Testis (tissue), 3 donors: Measurements from ENCODE around the gene CUL5. TPM values are rescaled to one million over a fixed set of nuclear protein-coding genes. Genes with fewer than 3 reads are reported as not detected.
"Not testable (repeated sequence)": the region's sequence is repeated elsewhere in the genome, so short reads cannot be mapped to it uniquely, and the experiment has no call there.

ENCODE experiments used
- DNase-seq: peaks from one replicate; pipeline ENCODE4 v3.0.0-alpha.2; 2019
- H3K27ac ChIP-seq, 2 donors: fragments of 200-600 bp; sonication (generic); one replicate each; pipeline ENCODE4 v1.5.1; 2019
- H3K27me3 ChIP-seq: fragments of 200-600 bp; sonication (generic); one replicate; pipeline ENCODE4 v1.5.1; 2019
- H3K36me3 ChIP-seq: fragments of 200-600 bp; sonication (generic); one replicate; pipeline ENCODE4 v1.5.1; 2017; ENCODE audit warnings: low read depth; ENCODE audit errors: missing control alignments
- H3K4me1 ChIP-seq: fragments of 200-600 bp; sonication (generic); one replicate; pipeline ENCODE4 v1.5.1; 2019
- H3K4me3 ChIP-seq, 2 donors: fragments of 200-600 bp; sonication (generic); one replicate each; pipeline ENCODE4 v1.5.1; 2017 to 2019
- H3K9me3 ChIP-seq: fragments of 200-600 bp; sonication (generic); one replicate; pipeline ENCODE4 v1.5.1; 2017
- CTCF ChIP-seq, 3 experiments: fragments of 450-650 bp in 2 of 3; fragments of 200-600 bp in 1 of 3; sonication (generic) in 1 of 3; IDR thresholded peaks; one replicate each; pipeline ENCODE4 v1.5.1; 2016 to 2019; ENCODE audit warnings: antibody characterized with exemption in 3 of 3, mild to moderate bottlenecking in 2 of 3, moderate library complexity in 1 of 3
- POLR2A ChIP-seq: fragments of 450-650 bp; IDR thresholded peaks from one replicate; pipeline ENCODE4 v1.6.1; 2017; ENCODE audit warnings: antibody characterized with exemption, mild to moderate bottlenecking, moderate library complexity
- WGBS, 2 donors: methylation state at CpG; one replicate each; pipeline ENCODE4 v1.1.5; 2018; 5-methylcytosine and 5-hydroxymethylcytosine counted together
- intact Hi-C: fragments of 100-400 bp; cut with DNase I; formaldehyde crosslinking; loops from one replicate; pipeline ENCODE4 v1.15.1; 2023; ENCODE audit warnings: low total_unique reads
- polyA plus RNA-seq: library from polyadenylated mRNA; stranded (reverse); fragments of 350-450 nt; fragmentation: Illumina TruSeq; extraction: RNeasy Lipid Tissue Mini Kit (QIAGEN cat#74804); gene quantifications from one replicate; pipeline ENCODE4 v1.2.3, GENCODE V29; 2014; ENCODE audit warnings: low read depth, low replicate concordance; ENCODE audit not compliant: insufficient read depth
- total RNA-seq, 2 donors: library from RNA; depleted of rRNA; stranded (reverse); fragments of >200 nt; gene quantifications; one replicate each; pipeline ENCODE4 v1.2.3, GENCODE V29; 2016

Gene CUL5
- total and polyA plus RNA-seq, 3 donors from 2014 or later: 9.5 to 34.6 (median 31.2) TPM

GRCh38 chr11:108016647-108017046 lies 7.9 kb downstream of the CUL5 start:
- no peak overlapping the region for H3K4me3 ChIP-seq
- intact Hi-C loops: no loop called here
- TF ChIP-seq CTCF (IDR thresholded peaks at IDR 0.05): no peak
- H3K27me3 ChIP-seq: no peaks in the 10 kb centered on the region
- no peaks in the 10 kb centered on the region for H3K9me3 ChIP-seq
- no peak for DNase-seq
- H3K4me1 ChIP-seq: peaks cover under 1% of the 10 kb centered on the region
- no peaks in the 10 kb centered on the region for H3K36me3 ChIP-seq
- H3K27ac ChIP-seq: no peak overlapping the region

DNA sequence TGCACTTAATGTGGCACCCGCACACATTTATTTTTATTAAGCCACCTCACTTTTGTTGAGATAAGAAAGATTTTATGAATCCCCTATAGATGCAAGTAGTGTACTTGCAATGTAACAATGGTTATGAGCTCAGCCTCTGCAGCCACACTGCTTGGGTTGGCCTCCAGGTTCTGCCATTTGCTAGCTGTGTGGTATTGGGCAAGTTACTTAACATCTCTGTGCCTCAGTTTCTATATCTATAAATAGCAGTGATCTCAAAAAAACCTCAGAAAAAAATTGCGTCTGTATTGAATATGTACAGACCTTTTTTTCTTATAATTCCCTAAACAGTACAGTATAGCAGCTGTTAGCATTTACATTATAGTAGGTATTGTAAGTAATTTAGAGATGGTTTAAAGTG lies 10.0 kb downstream of the CUL5 start:
- intact Hi-C loops: no loop called here
- Histone ChIP-seq H3K9me3 (no peaks in the 10 kb centered on the region), H3K4me3 (no peak overlapping the region), H3K27ac (no peak overlapping the region), H3K36me3 (no peaks in the 10 kb centered on the region), H3K4me1 (no peaks in the 10 kb centered on the region), H3K27me3 (no peaks in the 10 kb centered on the region)
- TF ChIP-seq CTCF (IDR thresholded peaks at IDR 0.05): no peak
- no peak for TF ChIP-seq POLR2A
- WGBS, 2 donors: 88 to 92% methylated on average over 2 of the region's 2 CpGs
- DNase-seq: no peak

DNA sequence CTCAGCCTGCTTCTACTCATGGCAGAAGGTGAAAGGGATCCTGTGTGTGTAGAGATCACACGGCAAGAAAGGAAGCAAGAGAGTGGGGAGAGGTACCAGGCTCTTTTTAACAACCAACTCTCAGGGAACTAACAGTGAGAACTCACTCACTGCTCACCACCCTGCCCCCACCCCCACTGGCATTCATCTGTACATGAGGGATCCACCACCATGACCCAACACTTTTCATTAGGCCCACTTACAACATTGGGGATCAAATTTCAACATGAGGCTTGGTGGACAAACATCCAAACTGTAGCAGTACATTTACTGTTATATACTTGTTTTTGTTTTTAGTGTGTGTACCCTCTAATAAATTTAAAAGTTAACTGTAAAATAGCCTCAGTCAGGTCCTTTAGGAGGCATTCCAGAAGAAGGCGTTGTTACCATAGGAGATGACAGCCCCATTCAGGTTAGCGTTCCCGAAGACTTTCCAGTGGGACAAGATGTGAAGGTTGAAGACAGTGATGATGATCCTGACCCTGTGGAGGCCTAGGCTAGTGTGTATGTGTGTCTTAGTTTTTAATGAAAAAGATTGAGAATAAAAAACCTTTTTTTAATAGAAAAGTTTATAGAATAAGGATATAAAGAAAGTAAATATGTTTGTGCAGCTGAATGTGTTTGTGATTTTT lies 11.3 kb downstream of the CUL5 start:
- WGBS, 2 donors: 68 to 78% methylated on average over 4 of the region's 4 CpGs
- no peak for TF ChIP-seq POLR2A
- no peak for TF ChIP-seq CTCF (IDR thresholded peaks at IDR 0.05)
- Histone ChIP-seq H3K36me3 (no peaks in the 10 kb centered on the region), H3K4me3 (no peak overlapping the region), H3K27ac (no peak overlapping the region), H3K9me3 (no peaks in the 10 kb centered on the region), H3K4me1 (no peaks in the 10 kb centered on the region), H3K27me3 (no peaks in the 10 kb centered on the region)
- intact Hi-C loops: no loop called here
- no peak for DNase-seq

DNA sequence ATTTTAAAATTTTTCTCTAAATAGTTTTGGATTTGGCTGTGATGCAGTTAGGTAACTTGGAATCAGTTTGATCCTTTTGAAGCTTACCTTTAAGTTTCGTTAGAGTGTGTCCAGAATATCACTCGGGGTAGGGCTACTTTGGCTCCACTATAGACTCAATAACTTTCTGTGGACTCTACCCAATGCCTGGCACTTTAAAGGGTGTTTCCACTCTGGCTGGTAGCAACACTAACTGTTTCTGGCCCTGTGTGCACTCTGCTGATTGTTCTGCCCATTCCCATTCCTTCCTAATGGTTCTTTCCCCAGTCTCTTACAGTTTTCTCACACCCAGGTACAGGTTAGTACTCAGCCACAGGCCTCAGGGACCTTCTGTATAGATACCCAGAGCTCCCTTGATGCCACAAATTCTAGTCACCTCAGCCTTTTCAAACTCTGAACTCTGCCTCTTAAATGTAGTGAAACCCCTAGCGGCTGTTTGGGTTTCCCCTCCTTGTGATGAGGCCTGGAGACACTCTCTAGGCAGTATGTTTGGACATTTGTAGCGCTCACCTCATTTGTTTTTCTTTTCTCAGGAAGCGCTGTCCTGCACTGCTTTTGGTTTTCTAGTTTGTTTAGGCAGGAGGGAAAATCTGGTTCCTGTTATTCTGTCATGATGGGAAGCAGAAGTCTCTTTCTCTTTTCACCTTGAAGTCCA lies 16.8 kb downstream of the CUL5 start:
- DNase-seq: no peak
- Histone ChIP-seq H3K4me3 (no peak overlapping the region), H3K4me1 (no peaks in the 10 kb centered on the region), H3K27ac (no peak overlapping the region), H3K9me3 (no peaks in the 10 kb centered on the region), H3K36me3 (no peaks in the 10 kb centered on the region), H3K27me3 (no peaks in the 10 kb centered on the region)
- TF ChIP-seq POLR2A (no peak), CTCF (IDR thresholded peaks at IDR 0.05) (no peak)
- intact Hi-C loops: no loop called here
- WGBS, 2 donors: 69 to 74% methylated on average over 5 of the region's 5 CpGs

DNA sequence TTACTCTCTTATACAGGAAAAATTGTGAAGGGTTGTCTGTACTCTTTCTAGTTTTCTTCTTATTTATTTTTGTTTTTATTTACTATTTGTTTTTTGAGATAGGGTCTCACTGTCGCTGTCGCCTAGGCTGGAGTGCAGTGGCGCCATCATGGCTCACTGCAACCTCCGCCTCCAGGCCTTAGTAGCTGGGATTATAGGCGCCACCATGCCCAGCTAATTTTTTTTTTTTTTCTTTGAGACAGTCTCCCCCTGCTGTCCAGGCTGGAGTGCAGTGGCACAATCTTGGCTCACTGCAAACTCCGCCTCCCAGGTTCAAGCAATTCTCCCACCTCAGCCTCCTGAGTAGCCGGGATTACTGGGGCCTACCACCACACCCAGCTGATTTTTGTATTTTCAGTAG lies 18.4 kb downstream of the CUL5 start:
- Histone ChIP-seq H3K36me3 (no peaks in the 10 kb centered on the region), H3K27me3 (no peaks in the 10 kb centered on the region), H3K27ac (no peak overlapping the region), H3K4me1 (no peaks in the 10 kb centered on the region), H3K4me3 (no peak overlapping the region), H3K9me3 (no peaks in the 10 kb centered on the region)
- TF ChIP-seq POLR2A (no peak), CTCF (IDR thresholded peaks at IDR 0.05) (no peak)
- WGBS, 2 donors: 92 to 97% methylated on average over 7 of the region's 7 CpGs
- no peak for DNase-seq
- intact Hi-C loops: no loop called here

DNA sequence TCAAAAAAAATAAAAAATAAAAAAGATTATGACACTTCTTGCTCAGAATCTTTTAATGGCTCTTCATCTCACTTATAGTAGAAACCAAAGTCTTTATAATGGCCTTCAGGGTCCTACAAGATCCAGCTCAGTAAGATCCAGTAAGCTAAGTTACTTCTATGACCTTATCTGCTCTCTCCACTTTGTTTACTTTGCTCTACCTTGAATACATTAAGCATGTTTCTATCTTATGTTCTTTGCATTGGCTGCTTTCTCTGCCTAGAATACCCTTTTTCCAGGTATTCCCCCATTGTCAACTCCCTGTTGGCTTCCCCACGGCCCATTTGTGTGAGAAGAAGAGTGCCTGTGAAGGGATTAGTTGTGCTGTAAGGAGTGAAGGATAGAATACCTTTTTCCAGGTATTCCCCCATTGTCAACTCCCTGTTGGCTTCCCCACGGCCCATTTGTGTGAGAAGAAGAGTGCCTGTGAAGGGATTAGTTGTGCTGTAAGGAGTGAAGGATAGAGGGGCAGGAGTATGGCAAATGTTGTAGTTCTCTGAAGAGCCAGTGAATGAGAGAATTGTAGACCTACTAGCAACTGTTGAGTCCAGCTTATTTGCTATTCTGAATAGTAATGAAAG lies 20.2 kb downstream of the CUL5 start:
- H3K27me3 ChIP-seq, H3K9me3 ChIP-seq, H3K27ac ChIP-seq, H3K4me3 ChIP-seq, H3K36me3 ChIP-seq, H3K4me1 ChIP-seq, DNase-seq, intact Hi-C loops: not testable (repeated sequence)
- WGBS, 2 donors: 90 to 91% methylated on average over 2 of the region's 2 CpGs

- not testable (repeated sequence) for H3K27me3 ChIP-seq
These were observed 22.9 kb downstream of the CUL5 start for GRCh38 chr11:108031604-108032003.

More at GRCh38 chr11:108031604-108032003, 22.9 kb downstream of the CUL5 start:
- H3K4me1 ChIP-seq, intact Hi-C loops, DNase-seq, H3K9me3 ChIP-seq, H3K36me3 ChIP-seq, H3K4me3 ChIP-seq, H3K27ac ChIP-seq: not testable (repeated sequence)
- WGBS, 2 donors: 92 to 94% methylated on average over 2 of the region's 2 CpGs
